Esophagus muscularis mucosa (tissue), 4 donors: Measurements from ENCODE around the gene OR51V1.

Source experiments
- EP300 ChIP-seq: sonication (generic); formaldehyde crosslinking; IDR thresholded peaks from one replicate; pipeline ENCODE4 v1.6.1; 2017; ENCODE audit warnings: antibody characterized with exemption
- POLR2A ChIP-seq: fragments of 450-650 bp; IDR thresholded peaks from one replicate; pipeline ENCODE4 v1.6.1; 2017; ENCODE audit warnings: antibody characterized with exemption, moderate library complexity, mild to moderate bottlenecking, low read depth
- POLR2AphosphoS5 ChIP-seq, 2 donors: sonication (generic); formaldehyde crosslinking; IDR thresholded peaks; one replicate each; pipeline ENCODE4 v1.6.1; 2017; ENCODE audit warnings: antibody characterized with exemption in 2 of 2
- TF ChIP-seq, protein P1 (sequence below), 3 experiments: fragments of 200-600 bp in 2 of 3; fragments of 450-650 bp in 1 of 3; sonication (generic) in 2 of 3; IDR thresholded peaks; one replicate each; pipeline ENCODE4 v1.5.1; 2017 to 2019; ENCODE audit warnings: antibody characterized with exemption in 3 of 3, mild to moderate bottlenecking in 2 of 3, moderate library complexity in 1 of 3

DNA sequence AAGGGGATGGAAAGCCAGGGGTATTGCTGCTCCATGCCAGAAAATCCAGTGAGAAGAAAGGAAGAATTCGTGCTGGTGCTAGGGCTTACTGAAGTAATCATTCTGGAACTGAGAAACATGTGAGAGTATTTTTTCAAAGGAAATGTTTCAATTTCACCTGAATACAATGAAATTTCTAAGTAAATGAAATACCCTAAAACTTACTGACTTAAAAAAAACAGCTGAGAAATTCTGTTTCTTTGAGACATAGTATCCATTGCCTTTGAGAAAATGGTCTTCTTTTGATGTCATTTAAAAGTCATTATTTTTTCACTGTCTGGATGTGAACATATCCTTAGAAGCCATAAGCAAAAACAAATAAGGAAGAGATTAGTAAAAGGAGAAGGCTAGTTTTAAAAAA lies at the start of gene OR51V1:
- TF ChIP-seq, protein P1, sequence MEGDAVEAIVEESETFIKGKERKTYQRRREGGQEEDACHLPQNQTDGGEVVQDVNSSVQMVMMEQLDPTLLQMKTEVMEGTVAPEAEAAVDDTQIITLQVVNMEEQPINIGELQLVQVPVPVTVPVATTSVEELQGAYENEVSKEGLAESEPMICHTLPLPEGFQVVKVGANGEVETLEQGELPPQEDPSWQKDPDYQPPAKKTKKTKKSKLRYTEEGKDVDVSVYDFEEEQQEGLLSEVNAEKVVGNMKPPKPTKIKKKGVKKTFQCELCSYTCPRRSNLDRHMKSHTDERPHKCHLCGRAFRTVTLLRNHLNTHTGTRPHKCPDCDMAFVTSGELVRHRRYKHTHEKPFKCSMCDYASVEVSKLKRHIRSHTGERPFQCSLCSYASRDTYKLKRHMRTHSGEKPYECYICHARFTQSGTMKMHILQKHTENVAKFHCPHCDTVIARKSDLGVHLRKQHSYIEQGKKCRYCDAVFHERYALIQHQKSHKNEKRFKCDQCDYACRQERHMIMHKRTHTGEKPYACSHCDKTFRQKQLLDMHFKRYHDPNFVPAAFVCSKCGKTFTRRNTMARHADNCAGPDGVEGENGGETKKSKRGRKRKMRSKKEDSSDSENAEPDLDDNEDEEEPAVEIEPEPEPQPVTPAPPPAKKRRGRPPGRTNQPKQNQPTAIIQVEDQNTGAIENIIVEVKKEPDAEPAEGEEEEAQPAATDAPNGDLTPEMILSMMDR (IDR thresholded peaks at IDR 0.05): no peak
- TF ChIP-seq POLR2AphosphoS5 (IDR thresholded peaks at IDR 0.05) (no peak), POLR2A (no peak), EP300 (no peak)
